H9 (cell line): ENCODE measurements around the gene LRP1B. TPM values are rescaled to one million over a fixed set of nuclear protein-coding genes. Genes with fewer than 3 reads are reported as not detected.

Source experiments
- DNase-seq: peaks from one replicate; pipeline ENCODE4 v3.0.0-alpha.2; 2017
- H2AFZ ChIP-seq: one replicate; pipeline ENCODE4 v1.6.1; 2013; ENCODE audit warnings: mild to moderate bottlenecking, low read length, control low read depth, moderate library complexity
- H2AK5ac ChIP-seq: 2 replicates; pipeline ENCODE4 v1.6.1; 2013; ENCODE audit warnings: low read length, control low read depth, mixed read lengths; ENCODE audit not compliant: insufficient read length
- H2BK120ac ChIP-seq: one replicate; pipeline ENCODE4 v1.6.1; 2013; ENCODE audit warnings: low read depth, mild to moderate bottlenecking, low read length, control low read depth, inconsistent platforms; ENCODE audit not compliant: poor library complexity, severe bottlenecking
- H2BK12ac ChIP-seq: 2 replicates; pipeline ENCODE4 v1.6.1; 2013; ENCODE audit warnings: low read length, control low read depth, mixed read lengths, low read depth; ENCODE audit not compliant: insufficient read length
- H2BK15ac ChIP-seq: 2 replicates; pipeline ENCODE4 v1.6.1; 2013; ENCODE audit warnings: low read depth, low read length, control low read depth
- H2BK20ac ChIP-seq: one replicate; pipeline ENCODE4 v1.6.1; 2013; ENCODE audit warnings: low read depth, mild to moderate bottlenecking, low read length, control low read depth, inconsistent platforms; ENCODE audit not compliant: poor library complexity, severe bottlenecking
- H2BK5ac ChIP-seq: 2 replicates; pipeline ENCODE4 v1.6.1; 2013; ENCODE audit warnings: low read length, control low read depth, mixed read lengths; ENCODE audit not compliant: insufficient read length
- H3K14ac ChIP-seq: 2 replicates; pipeline ENCODE4 v1.6.1; 2013; ENCODE audit warnings: low read length, control low read depth; ENCODE audit not compliant: insufficient read depth
- H3K18ac ChIP-seq: 2 replicates; pipeline ENCODE4 v1.6.1; 2013; ENCODE audit warnings: low read depth, mild to moderate bottlenecking, mixed read lengths, low read length, control low read depth; ENCODE audit not compliant: insufficient read length
- H3K23ac ChIP-seq: 2 replicates; pipeline ENCODE4 v1.6.1; 2013; ENCODE audit warnings: low read length, control low read depth, mixed read lengths, low read depth; ENCODE audit not compliant: insufficient read length
- H3K23me2 ChIP-seq: 2 replicates; pipeline ENCODE4 v1.6.1; 2013; ENCODE audit warnings: low read depth, mild to moderate bottlenecking, mixed read lengths, low read length, control low read depth; ENCODE audit not compliant: insufficient read length, poor library complexity, severe bottlenecking
- H3K27ac ChIP-seq: 2 replicates; pipeline ENCODE4 v1.5.1; 2013; ENCODE audit warnings: low read length, control low read depth, mixed read lengths, low read depth; ENCODE audit not compliant: insufficient read length
- H3K27me3 ChIP-seq: 2 replicates; pipeline ENCODE4 v1.6.1; 2013; ENCODE audit warnings: low read length, control low read depth, inconsistent platforms; ENCODE audit not compliant: insufficient read depth
- H3K4ac ChIP-seq: 2 replicates; pipeline ENCODE4 v1.6.1; 2013; ENCODE audit warnings: low read depth, mild to moderate bottlenecking, control low read depth, inconsistent platforms, low read length, moderate library complexity
- H3K4me1 ChIP-seq: 2 replicates; pipeline ENCODE4 v1.6.1; 2013; ENCODE audit warnings: low read length, control low read depth, inconsistent platforms; ENCODE audit not compliant: insufficient read depth
- H3K4me2 ChIP-seq: 2 replicates; pipeline ENCODE4 v1.6.1; 2013; ENCODE audit warnings: low read length, control low read depth, mixed read lengths; ENCODE audit not compliant: insufficient read length, insufficient read depth
- H3K56ac ChIP-seq: 2 replicates; pipeline ENCODE4 v1.6.1; 2013; ENCODE audit warnings: low read depth, mild to moderate bottlenecking, mixed read lengths, low read length, control low read depth; ENCODE audit not compliant: insufficient read length
- H3K79me1 ChIP-seq: 2 replicates; pipeline ENCODE4 v1.6.1; 2013; ENCODE audit warnings: low read depth, mild to moderate bottlenecking, moderate library complexity, low read length, control low read depth, inconsistent platforms; ENCODE audit not compliant: insufficient read depth, poor library complexity, severe bottlenecking
- H3K79me2 ChIP-seq: 2 replicates; pipeline ENCODE4 v1.6.1; 2013; ENCODE audit warnings: low read length, control low read depth, inconsistent platforms; ENCODE audit not compliant: insufficient read depth
- H3K9ac ChIP-seq: 2 replicates; pipeline ENCODE4 v1.6.1; 2013; ENCODE audit warnings: low read length, control low read depth, mixed read lengths; ENCODE audit not compliant: insufficient read length; ENCODE audit errors: extremely low read depth
- H3K9me3 ChIP-seq: one replicate; pipeline ENCODE4 v1.6.1; 2013; ENCODE audit warnings: low read depth, low read length, inconsistent platforms; ENCODE audit not compliant: control insufficient read depth
- H3T11ph ChIP-seq: one replicate; pipeline ENCODE4 v1.6.1; 2013; ENCODE audit warnings: mild to moderate bottlenecking, low read length, control low read depth, inconsistent platforms
- H4K20me1 ChIP-seq: one replicate; pipeline ENCODE4 v1.6.1; 2013; ENCODE audit not compliant: control insufficient read depth, insufficient read length, insufficient read depth
- H4K5ac ChIP-seq: 2 replicates; pipeline ENCODE4 v1.6.1; 2013; ENCODE audit warnings: low read depth, mild to moderate bottlenecking, mixed read lengths, low read length, control low read depth; ENCODE audit not compliant: insufficient read length
- H4K8ac ChIP-seq: replicated peaks from 2 replicates; pipeline ENCODE4 v1.6.1; 2013; ENCODE audit warnings: low read length, control low read depth, mixed read lengths, low read depth; ENCODE audit not compliant: insufficient read length
- H4K91ac ChIP-seq: 2 replicates; pipeline ENCODE4 v1.6.1; 2013; ENCODE audit warnings: low read depth, mild to moderate bottlenecking, moderate library complexity, mixed read lengths, low read length, control low read depth; ENCODE audit not compliant: insufficient read length
- H3K27ac Mint-ChIP-seq, 3 experiments: 2 replicates in 2 of 3; 3 replicates in 1 of 3; pipeline ENCODE4 v1.8.0; 2020 to 2021; ENCODE audit warnings: mixed read lengths in 3 of 3, mild to moderate bottlenecking in 1 of 3, moderate library complexity in 1 of 3
- H3K27me3 Mint-ChIP-seq: 2 replicates; pipeline ENCODE4 v1.8.0; 2021; ENCODE audit warnings: low read depth, mild to moderate bottlenecking, moderate library complexity, mixed read lengths
- H3K36me3 Mint-ChIP-seq, 3 experiments: 2 replicates in 2 of 3; 3 replicates in 1 of 3; pipeline ENCODE4 v1.8.0; 2020 to 2021; ENCODE audit warnings: low read depth in 3 of 3, mixed read lengths in 3 of 3; ENCODE audit not compliant: insufficient read depth in 1 of 3
- H3K4me1 Mint-ChIP-seq, 2 experiments: 2 replicates each; pipeline ENCODE4 v1.8.0; 2020; ENCODE audit warnings: mixed read lengths in 2 of 2
- H3K4me3 Mint-ChIP-seq, 2 experiments: 2 replicates in 1 of 2; 3 replicates in 1 of 2; pipeline ENCODE4 v1.8.0; 2020 to 2021; ENCODE audit warnings: mild to moderate bottlenecking in 2 of 2, mixed read lengths in 2 of 2, moderate library complexity in 1 of 2
- H3K9me3 Mint-ChIP-seq, 2 experiments: 2 replicates in 1 of 2; 3 replicates in 1 of 2; pipeline ENCODE4 v1.8.0; 2020; ENCODE audit warnings: mild to moderate bottlenecking in 2 of 2, mixed read lengths in 2 of 2, moderate library complexity in 1 of 2
- CTCF ChIP-seq: fragments of 200-600 bp; sonication (generic); conservative IDR thresholded peaks from 3 replicates; pipeline ENCODE4 v1.8.0; 2021; ENCODE audit warnings: antibody characterized with exemption, mild to moderate bottlenecking
- WGBS: extraction: QIAGEN DNeasy Blood & Tissue Kit; methylation state at CpG from one replicate; pipeline ENCODE4 v1.1.7; 2013; ENCODE audit warnings: missing lambda C conversion rate, low lambda C conversion rate, mixed read lengths; ENCODE audit not compliant: insufficient read length; ENCODE audit errors: extremely low coverage; 5-methylcytosine and 5-hydroxymethylcytosine counted together
- total RNA-seq: library from RNA; stranded (reverse); gene quantifications from 2 replicates; pipeline ENCODE4 v1.2.1, GENCODE V29; 2021

LRP1B gene
- total RNA-seq, 1 experiment from 2014 or later: not detected

- Histone ChIP-seq H3K79me1 (no peaks in the 10 kb centered on the region), H3K14ac (no peak overlapping the region), H2AK5ac (no peak overlapping the region), H2BK15ac (no peak overlapping the region), H3K9me3 (no peaks in the 10 kb centered on the region), H4K5ac (no peak overlapping the region), H3K23me2 (no peaks in the 10 kb centered on the region), H4K8ac (no peak overlapping the region), H3K18ac (no peak overlapping the region), H3K56ac (no peak overlapping the region), H3K4me1 (no peaks in the 10 kb centered on the region), H3K27ac (no peak overlapping the region), H2AFZ (no peak overlapping the region), H3T11ph (no peak overlapping the region), H3K9ac (no peak overlapping the region), H3K27me3 (no peaks in the 10 kb centered on the region), H3K79me2 (no peaks in the 10 kb centered on the region), H2BK12ac (no peak overlapping the region), H2BK5ac (no peak overlapping the region), H4K91ac (no peak overlapping the region), H3K4ac (no peak overlapping the region), H4K20me1 (no peaks in the 10 kb centered on the region), H3K4me2 (no peak overlapping the region), H2BK20ac (no peak overlapping the region), H2BK120ac (no peak overlapping the region), H3K23ac (no peak overlapping the region)
- no peak for DNase-seq
- Mint-ChIP-seq H3K9me3 (no peaks in the 10 kb centered on the region), H3K27me3 (no peaks in the 10 kb centered on the region), H3K4me3 (no peak overlapping the region), H3K4me1 (peaks cover 0 to 9% of the 10 kb centered on the region in 2 experiments; a peak in 2 of 4 replicates), H3K36me3 (no peaks in the 10 kb centered on the region), H3K27ac (peak overlapping the region in 2 of 3 experiments; percentile 19 to 56; a peak in 3 of 7 replicates)
- TF ChIP-seq CTCF: no peak
- no CpG with 5 or more reads among the region's 5 CpGs for WGBS
These were observed 1754.1 kb downstream of the LRP1B start for GRCh38 chr2:140376686-140377085.
